HG02981 (cell line): ENCODE measurements around the gene RASGRP4.
A peak's percentile ranks its signal among the peaks of the same experiment; 100 is the strongest.
"Not testable (repeated sequence)": the region's sequence is repeated elsewhere in the genome, so short reads cannot be mapped to it uniquely, and the experiment has no call there.

Source experiments
- ATAC-seq: cut with Tn5 transposase; IDR thresholded peaks from one replicate; pipeline ENCODE4 v1.9.1; 2021; ENCODE audit warnings: mild to moderate bottlenecking, moderate library complexity; ENCODE audit not compliant: unreplicated experiment

RASGRP4 gene

GRCh38 chr19:38417544-38418506 is 8.2 kb downstream of the RASGRP4 start:
- ATAC-seq, result no peak

- no peak for ATAC-seq
Measured at GRCh38 chr19:38417146-38417543, 8.9 kb downstream of the RASGRP4 start.

GRCh38 chr19:38413416-38413815 is 12.6 kb downstream of the RASGRP4 start:
- ATAC-seq, result no peak

GRCh38 chr19:38412961-38413360 is 13.1 kb downstream of the RASGRP4 start:
- no peak for ATAC-seq

- no peak for ATAC-seq
Measured at GRCh38 chr19:38412491-38412890, 13.5 kb downstream of the RASGRP4 start.

GRCh38 chr19:38411898-38412297 is 14.1 kb downstream of the RASGRP4 start:
- ATAC-seq, result not testable (repeated sequence)

- no peak for ATAC-seq
Measured at GRCh38 chr19:38411041-38411712, 14.8 kb downstream of the RASGRP4 start.

- not testable (repeated sequence) for ATAC-seq
Measured at GRCh38 chr19:38410407-38410806, 15.6 kb downstream of the RASGRP4 start.

GRCh38 chr19:38409631-38410133 is 16.3 kb downstream of the RASGRP4 start:
- ATAC-seq, result no peak

- ATAC-seq, result no peak
Measured at GRCh38 chr19:38405276-38405675, 20.7 kb downstream of the RASGRP4 start.

GRCh38 chr19:38404858-38405257 is 21.2 kb downstream of the RASGRP4 start:
- no peak for ATAC-seq

GRCh38 chr19:38402967-38403674 is 22.9 kb downstream of the RASGRP4 start, which contains the start of gene FAM98C:
Gene FAM98C, plus strand, starts transcription at chr19:38403093. Its CDS starts 61 bp downstream, at chr19:38403154.
- ATAC-seq, result peak; percentile 85

GRCh38 chr19:38402623-38402966 is 23.4 kb downstream of the RASGRP4 start:
- ATAC-seq, result no peak

- no peak for ATAC-seq
Measured at GRCh38 chr19:38401148-38401547, 24.9 kb downstream of the RASGRP4 start.

- ATAC-seq, result no peak
Measured at GRCh38 chr19:38400361-38400760, 25.7 kb downstream of the RASGRP4 start.

GRCh38 chr19:38399537-38399936 is 26.5 kb downstream of the RASGRP4 start:
- no peak for ATAC-seq

- no peak for ATAC-seq
Measured at GRCh38 chr19:38399081-38399480, 26.9 kb downstream of the RASGRP4 start.

- no peak for ATAC-seq
Measured at GRCh38 chr19:38395381-38396114, 30.5 kb downstream of the RASGRP4 start.

- ATAC-seq, result no peak
Measured at GRCh38 chr19:38394488-38394887, 31.5 kb downstream of the RASGRP4 start.

GRCh38 chr19:38392707-38393308 is 33.2 kb downstream of the RASGRP4 start:
- ATAC-seq, result no peak
